ENCODE results near the gene PTPN11. TPM values are rescaled to one million over a fixed set of nuclear protein-coding genes. Genes with fewer than 3 reads are reported as not detected.

PTPN11 gene
- total and polyA plus RNA-seq, 7 donors, result 43.8 to 192 (median 172) TPM

- no peak for TF ChIP-seq CTCF (IDR thresholded peaks at IDR 0.05)
- H3K27ac ChIP-seq, result peak overlapping the region; percentile 3
- peak; percentile 21 to 66 (median 59) for ATAC-seq
These were observed 48.1 kb downstream of the PTPN11 start for GRCh38 chr12:112466835-112467234.

GRCh38 chr12:112468046-112468445, 49.3 kb downstream of the PTPN11 start:
- ATAC-seq (no peak), DNase-seq (no peak)
- 72 to 77% (median 73%) methylated on average over 3 of the region's 3 CpGs for WGBS, 3 donors
- Histone ChIP-seq H3K27ac (no peak overlapping the region), H3K4me1 (peaks cover 14% of the 10 kb centered on the region), H3K36me3 (ENCODE audit: insufficient read depth in 1 of 2, low read depth in 1 of 2) (peaks cover 2 to 23% of the 10 kb centered on the region in 2 donors), H3K9me3 (no peaks in the 10 kb centered on the region), H3K4me3 (no peak overlapping the region), H3K27me3 (ENCODE audit: insufficient read depth in 3 of 3, low read length in 2 of 3) (no peaks in the 10 kb centered on the region)
- TF ChIP-seq CTCF (IDR thresholded peaks at IDR 0.05), result no peak
- intact Hi-C loops (cut with DNase I), result no loop called here

More at GRCh38 chr12:112466835-112467234, 48.1 kb downstream of the PTPN11 start:
- no peak for DNase-seq
- Histone ChIP-seq H3K36me3 (ENCODE audit: insufficient read depth in 1 of 2, low read depth in 1 of 2) (peaks cover 0 to 20% of the 10 kb centered on the region in 2 donors), H3K9me3 (no peaks in the 10 kb centered on the region), H3K4me1 (peaks cover 12% of the 10 kb centered on the region), H3K4me3 (no peak overlapping the region), H3K27me3 (ENCODE audit: insufficient read depth in 3 of 3, low read length in 2 of 3) (no peaks in the 10 kb centered on the region)
- intact Hi-C loops (cut with DNase I), result no loop called here
- WGBS, 3 donors, result 37 to 43% (median 42%) methylated on average over 3 of the region's 3 CpGs

GRCh38 chr12:112473056-112473455, 54.3 kb downstream of the PTPN11 start:
- Histone ChIP-seq H3K36me3 (ENCODE audit: insufficient read depth in 1 of 2, low read depth in 1 of 2) (peaks cover 8 to 66% of the 10 kb centered on the region in 2 donors), H3K4me3 (no peak overlapping the region), H3K4me1 (peaks cover 6% of the 10 kb centered on the region), H3K27me3 (ENCODE audit: insufficient read depth in 3 of 3, low read length in 2 of 3) (no peaks in the 10 kb centered on the region), H3K27ac (no peak overlapping the region), H3K9me3 (no peaks in the 10 kb centered on the region)
- no peak for DNase-seq
- no peak for TF ChIP-seq CTCF (IDR thresholded peaks at IDR 0.05)
- no peak for ATAC-seq
- 86 to 90% (median 89%) methylated on average over 4 of the region's 4 CpGs for WGBS, 3 donors
- intact Hi-C loops (cut with DNase I), result no loop called here

GRCh38 chr12:112479413-112479812, 60.7 kb downstream of the PTPN11 start:
- Histone ChIP-seq H3K4me1 (no peaks in the 10 kb centered on the region), H3K27me3 (ENCODE audit: insufficient read depth in 3 of 3, low read length in 2 of 3) (no peaks in the 10 kb centered on the region), H3K9me3 (no peaks in the 10 kb centered on the region), H3K36me3 (ENCODE audit: insufficient read depth in 1 of 2, low read depth in 1 of 2) (peaks cover 16 to 99% of the 10 kb centered on the region in 2 donors), H3K4me3 (no peak overlapping the region), H3K27ac (no peak overlapping the region)
- intact Hi-C loops (cut with DNase I), result no loop called here
- DNase-seq, result no peak
- TF ChIP-seq CTCF (IDR thresholded peaks at IDR 0.05), result no peak
- no peak for ATAC-seq
- WGBS, 3 donors, result 95 to 100% (median 100%) methylated on average over 1 of the region's 1 CpG

GRCh38 chr12:112480931-112481330, 62.2 kb downstream of the PTPN11 start:
- Histone ChIP-seq H3K36me3 (ENCODE audit: insufficient read depth in 1 of 2, low read depth in 1 of 2) (peaks cover 13 to 94% of the 10 kb centered on the region in 2 donors), H3K4me1 (no peaks in the 10 kb centered on the region), H3K4me3 (no peak overlapping the region), H3K9me3 (no peaks in the 10 kb centered on the region), H3K27ac (no peak overlapping the region), H3K27me3 (ENCODE audit: insufficient read depth in 3 of 3, low read length in 2 of 3) (no peaks in the 10 kb centered on the region)
- intact Hi-C loops (cut with DNase I), result no loop called here
- no peak for TF ChIP-seq CTCF (IDR thresholded peaks at IDR 0.05)
- WGBS, 3 donors, result 84 to 94% (median 87%) methylated on average over 4 of the region's 4 CpGs
- DNase-seq (no peak), ATAC-seq (peak in 1 of 4 donors; percentile 31)

All from psoas muscle (tissue), 8 donors.